Kidney epithelial cell (primary cell): ENCODE results near the gene MOB2. TPM values are rescaled to one million over a fixed set of nuclear protein-coding genes. Genes with fewer than 3 reads are reported as not detected.

Experiments
- DNase-seq: peaks from one replicate; pipeline ENCODE4 v3.0.0-alpha.2; 2010; ENCODE audit warnings: low read depth
- H3K27me3 ChIP-seq: 2 replicates; pipeline ENCODE4 v1.6.0; 2011; ENCODE audit warnings: low read length; ENCODE audit not compliant: control insufficient read depth, insufficient read depth
- H3K36me3 ChIP-seq: 2 replicates; pipeline ENCODE4 v1.5.1; 2011; ENCODE audit warnings: low read length; ENCODE audit not compliant: control insufficient read depth, insufficient read depth
- H3K4me3 ChIP-seq: 2 replicates; pipeline ENCODE4 v1.5.1; 2011; ENCODE audit warnings: low read depth, mild to moderate bottlenecking, control low read depth, low read length
- total RNA-seq: library from RNA; depleted of rRNA; stranded (reverse); fragments of >200 nt; gene quantifications from 2 replicates; pipeline ENCODE4 v1.2.3, GENCODE V29; 2015
- TF ChIP-seq, protein P1 (sequence below): IDR thresholded peaks from 2 replicates; pipeline ENCODE4 v1.5.1; 2011; ENCODE audit warnings: mild to moderate bottlenecking, moderate library complexity, low read length, control low read depth, inconsistent platforms; ENCODE audit not compliant: insufficient read depth, poor library complexity, severe bottlenecking

Gene MOB2
- total RNA-seq, 1 donor from 2014 or later: 18.1 TPM

DNA sequence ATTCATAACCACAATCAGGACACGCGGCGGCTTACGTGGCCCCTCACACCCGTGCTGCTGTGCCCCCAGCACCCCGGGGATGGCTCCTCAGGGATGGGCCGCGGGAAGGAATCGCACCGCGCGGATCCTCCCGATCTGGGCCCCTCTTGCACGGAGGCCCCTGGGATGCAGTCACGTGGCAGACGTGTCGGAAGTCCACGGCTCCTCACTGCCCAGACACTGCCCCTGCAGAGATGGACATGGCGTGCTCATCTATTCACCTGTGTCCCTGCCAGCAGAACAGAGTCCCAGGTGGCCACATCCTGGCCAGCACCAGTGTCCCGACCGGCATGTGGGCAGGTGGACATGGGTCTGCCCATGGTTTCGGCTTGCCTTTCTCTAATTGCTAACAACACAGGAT, 12.8 kb downstream of the MOB2 start:
- TF ChIP-seq, protein P1, sequence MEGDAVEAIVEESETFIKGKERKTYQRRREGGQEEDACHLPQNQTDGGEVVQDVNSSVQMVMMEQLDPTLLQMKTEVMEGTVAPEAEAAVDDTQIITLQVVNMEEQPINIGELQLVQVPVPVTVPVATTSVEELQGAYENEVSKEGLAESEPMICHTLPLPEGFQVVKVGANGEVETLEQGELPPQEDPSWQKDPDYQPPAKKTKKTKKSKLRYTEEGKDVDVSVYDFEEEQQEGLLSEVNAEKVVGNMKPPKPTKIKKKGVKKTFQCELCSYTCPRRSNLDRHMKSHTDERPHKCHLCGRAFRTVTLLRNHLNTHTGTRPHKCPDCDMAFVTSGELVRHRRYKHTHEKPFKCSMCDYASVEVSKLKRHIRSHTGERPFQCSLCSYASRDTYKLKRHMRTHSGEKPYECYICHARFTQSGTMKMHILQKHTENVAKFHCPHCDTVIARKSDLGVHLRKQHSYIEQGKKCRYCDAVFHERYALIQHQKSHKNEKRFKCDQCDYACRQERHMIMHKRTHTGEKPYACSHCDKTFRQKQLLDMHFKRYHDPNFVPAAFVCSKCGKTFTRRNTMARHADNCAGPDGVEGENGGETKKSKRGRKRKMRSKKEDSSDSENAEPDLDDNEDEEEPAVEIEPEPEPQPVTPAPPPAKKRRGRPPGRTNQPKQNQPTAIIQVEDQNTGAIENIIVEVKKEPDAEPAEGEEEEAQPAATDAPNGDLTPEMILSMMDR: no peak
- no peak for DNase-seq
- Histone ChIP-seq H3K4me3 (no peak overlapping the region), H3K36me3 (no peaks in the 10 kb centered on the region), H3K27me3 (no peaks in the 10 kb centered on the region)

DNA sequence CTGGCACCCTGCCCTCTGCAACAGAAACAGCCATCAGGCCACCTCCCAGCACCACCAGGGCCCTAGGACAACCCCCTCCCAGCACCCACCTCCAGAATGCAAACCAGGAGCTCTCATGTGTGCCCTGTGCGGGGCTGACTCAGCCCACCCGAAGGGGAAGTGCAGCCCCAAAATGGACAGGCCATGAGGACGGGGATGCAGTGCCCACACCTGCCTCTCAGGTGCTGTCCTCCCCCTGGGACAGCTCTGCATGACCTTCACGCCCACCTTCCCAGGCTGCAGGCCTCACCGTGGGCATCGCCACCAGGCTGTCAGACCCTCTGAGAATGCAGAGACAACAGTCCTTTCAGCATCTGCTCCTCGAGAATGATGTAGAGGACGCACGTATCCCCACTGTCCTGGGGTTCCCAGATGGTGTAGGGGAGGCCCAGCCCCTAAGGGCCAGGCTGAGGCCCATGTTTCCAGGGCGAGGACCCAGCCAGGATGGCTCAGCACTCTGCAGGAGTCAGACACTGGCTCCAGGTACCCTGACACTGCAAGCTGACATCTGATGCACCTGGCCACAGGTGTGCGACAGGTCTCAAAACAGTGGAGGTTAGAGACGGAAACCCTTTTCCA, 13.5 kb downstream of the MOB2 start:
- no peak overlapping the region for H3K4me3 ChIP-seq
- H3K27me3 ChIP-seq: no peaks in the 10 kb centered on the region
- H3K36me3 ChIP-seq: no peaks in the 10 kb centered on the region
- DNase-seq: no peak
- TF ChIP-seq, protein P1: no peak

DNA sequence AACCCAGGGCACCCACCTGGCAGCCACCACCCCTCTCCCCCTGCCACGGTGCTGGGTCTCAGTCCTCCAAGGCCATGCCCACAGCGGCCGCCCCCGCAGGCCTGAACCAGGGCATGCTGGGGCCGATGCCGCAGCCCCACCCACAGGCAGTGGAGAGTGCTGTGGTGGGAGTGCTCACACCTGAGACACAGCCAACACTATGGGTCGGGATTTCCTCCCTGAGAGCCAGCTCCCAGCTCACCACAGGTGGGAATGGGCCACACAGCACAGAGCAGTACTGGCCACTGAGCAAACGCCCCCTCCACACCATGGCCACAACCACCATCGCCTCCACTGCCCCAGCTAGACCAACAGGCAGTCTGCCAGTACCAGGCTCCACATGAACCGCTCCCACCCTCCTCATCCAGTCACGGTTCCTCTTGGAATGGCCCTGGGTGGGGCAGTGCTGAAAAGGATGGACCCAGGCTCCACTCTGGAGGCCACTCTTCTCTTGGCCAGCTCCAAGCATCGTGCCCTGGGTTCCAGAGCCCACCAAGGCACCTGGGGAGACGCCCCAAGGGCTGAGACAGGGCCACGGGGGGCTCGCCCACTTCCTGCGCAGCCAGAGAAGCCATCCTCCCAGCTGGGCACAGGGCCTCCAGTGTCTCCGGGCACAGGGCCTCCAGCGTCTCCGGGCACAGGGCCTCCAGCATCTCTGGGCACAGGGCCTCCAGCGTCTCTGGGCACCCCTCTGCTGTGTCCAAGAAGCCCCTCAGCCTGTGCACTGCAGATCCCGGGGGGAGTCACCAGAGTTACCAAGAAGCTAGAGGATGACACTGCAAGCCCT, 14.2 kb downstream of the MOB2 start:
- H3K27me3 ChIP-seq: no peaks in the 10 kb centered on the region
- TF ChIP-seq, protein P1: no peak
- DNase-seq: no peak
- H3K36me3 ChIP-seq: no peaks in the 10 kb centered on the region
- no peak overlapping the region for H3K4me3 ChIP-seq

DNA sequence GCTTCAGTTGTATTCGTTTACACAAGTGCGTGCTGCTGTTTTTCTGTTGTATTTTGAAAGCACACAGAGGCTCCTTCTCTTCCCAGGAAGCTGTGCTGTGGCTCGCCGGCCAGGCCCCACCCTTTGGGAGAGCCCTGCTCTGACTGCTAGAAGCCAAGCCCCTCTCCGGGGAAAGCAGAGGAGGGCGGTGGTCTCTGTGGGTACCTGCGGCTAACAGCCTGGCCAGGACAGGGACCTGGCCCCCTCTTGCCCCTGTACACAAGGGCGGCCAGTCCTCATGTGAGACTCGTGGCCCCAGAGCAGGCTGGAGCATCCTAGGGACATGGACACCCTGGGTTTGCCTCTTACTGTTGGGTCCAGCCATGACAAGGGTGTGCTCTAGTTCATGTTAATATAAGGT, 14.8 kb downstream of the MOB2 start:
- Histone ChIP-seq H3K36me3 (no peaks in the 10 kb centered on the region), H3K27me3 (no peaks in the 10 kb centered on the region), H3K4me3 (no peak overlapping the region)
- TF ChIP-seq, protein P1: no peak
- no peak for DNase-seq

DNA sequence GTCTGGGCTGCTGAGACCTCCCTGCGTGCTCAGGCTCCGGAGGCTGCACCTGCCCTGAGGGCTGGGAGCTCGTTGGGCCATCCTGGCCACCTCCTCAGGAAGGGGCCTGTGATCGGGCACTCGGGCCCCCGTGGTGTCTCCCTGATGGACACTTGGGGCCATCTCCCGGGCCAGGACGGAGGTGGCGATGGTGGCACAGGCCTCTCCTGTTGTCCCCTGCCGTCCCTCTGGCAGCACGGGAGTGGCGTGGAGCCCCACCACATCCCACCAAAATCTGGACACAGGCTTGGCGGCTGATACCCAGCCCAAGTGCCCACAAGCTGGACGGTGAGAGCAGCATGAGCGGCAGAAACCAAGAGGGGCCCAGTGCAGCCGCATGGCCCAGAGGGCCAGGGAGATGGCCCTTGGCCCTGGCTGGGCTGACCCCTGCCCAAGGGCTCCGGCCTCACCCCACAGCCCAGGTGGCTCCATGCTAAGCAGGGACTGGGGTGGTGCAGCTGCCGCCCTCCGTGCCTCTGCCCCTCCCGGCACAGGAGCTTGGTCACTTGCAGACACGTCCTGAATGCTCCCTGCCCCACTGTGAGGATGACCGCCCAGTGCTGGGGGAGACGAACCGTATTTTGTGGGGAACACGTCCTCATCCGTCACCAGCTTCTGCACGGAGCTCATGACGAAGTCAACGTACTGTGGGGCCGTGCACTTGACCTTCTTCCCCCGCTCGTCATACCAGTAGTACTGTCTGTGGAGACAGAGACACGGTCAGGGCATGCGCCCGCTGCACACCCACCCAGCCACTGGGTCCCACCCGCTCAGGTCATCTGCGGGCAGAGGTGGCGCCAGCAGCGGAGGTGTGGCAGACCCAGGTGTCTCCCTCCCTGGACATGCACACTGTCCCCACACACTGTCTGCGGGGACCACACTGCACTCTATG, 15.6 kb downstream of the MOB2 start:
- no peaks in the 10 kb centered on the region for H3K36me3 ChIP-seq
- TF ChIP-seq, protein P1: no peak
- H3K4me3 ChIP-seq: no peak overlapping the region
- DNase-seq: no peak
- no peaks in the 10 kb centered on the region for H3K27me3 ChIP-seq
